ENCODE measurements around the gene NTRK3.

DNA sequence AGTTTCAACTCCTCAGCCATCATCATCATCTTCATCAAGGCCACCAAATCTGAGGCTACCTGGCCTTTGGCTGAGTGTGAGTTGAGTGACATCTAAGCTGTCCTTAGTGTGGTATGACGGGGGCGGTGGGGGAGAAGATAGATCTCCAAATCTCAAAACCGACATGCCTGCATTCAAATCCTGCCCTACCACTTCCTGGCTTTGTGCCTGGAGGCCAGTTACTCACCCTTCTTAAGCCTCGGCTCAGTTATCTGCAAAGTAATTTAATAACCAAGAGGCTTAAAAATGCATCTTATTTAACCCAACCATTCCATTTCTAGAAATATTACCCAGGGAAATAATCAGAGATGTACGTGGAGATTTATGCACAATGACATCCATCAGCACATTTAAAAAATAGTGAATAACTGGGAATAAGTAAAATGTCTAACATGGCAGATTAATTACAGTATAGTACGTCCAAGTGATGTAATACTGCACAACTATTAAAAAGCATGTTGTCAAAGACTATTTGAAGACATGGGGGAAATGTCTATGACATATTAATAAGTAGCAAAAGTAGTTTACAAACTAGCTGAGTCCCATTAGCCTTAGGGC, 167.4 kb downstream of the NTRK3 start:
- TF ChIP-seq, protein P1, sequence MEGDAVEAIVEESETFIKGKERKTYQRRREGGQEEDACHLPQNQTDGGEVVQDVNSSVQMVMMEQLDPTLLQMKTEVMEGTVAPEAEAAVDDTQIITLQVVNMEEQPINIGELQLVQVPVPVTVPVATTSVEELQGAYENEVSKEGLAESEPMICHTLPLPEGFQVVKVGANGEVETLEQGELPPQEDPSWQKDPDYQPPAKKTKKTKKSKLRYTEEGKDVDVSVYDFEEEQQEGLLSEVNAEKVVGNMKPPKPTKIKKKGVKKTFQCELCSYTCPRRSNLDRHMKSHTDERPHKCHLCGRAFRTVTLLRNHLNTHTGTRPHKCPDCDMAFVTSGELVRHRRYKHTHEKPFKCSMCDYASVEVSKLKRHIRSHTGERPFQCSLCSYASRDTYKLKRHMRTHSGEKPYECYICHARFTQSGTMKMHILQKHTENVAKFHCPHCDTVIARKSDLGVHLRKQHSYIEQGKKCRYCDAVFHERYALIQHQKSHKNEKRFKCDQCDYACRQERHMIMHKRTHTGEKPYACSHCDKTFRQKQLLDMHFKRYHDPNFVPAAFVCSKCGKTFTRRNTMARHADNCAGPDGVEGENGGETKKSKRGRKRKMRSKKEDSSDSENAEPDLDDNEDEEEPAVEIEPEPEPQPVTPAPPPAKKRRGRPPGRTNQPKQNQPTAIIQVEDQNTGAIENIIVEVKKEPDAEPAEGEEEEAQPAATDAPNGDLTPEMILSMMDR (IDR thresholded peaks at IDR 0.05) = no peak
- TF ChIP-seq POLR2AphosphoS5 (IDR thresholded peaks at IDR 0.05) = no peak
- TF ChIP-seq EP300 (IDR thresholded peaks at IDR 0.05) = no peak

Data from upper lobe of left lung (tissue), 4 donors.